Measurements from ENCODE around the gene BAG5. TPM values are rescaled to one million over a fixed set of nuclear protein-coding genes. Genes with fewer than 3 reads are reported as not detected.

Gene BAG5
- total RNA-seq, 1 experiment from 2014 or later = 27.0 TPM

- Histone ChIP-seq H3K9me3 (ENCODE audit: control insufficient read depth in 1 of 2, insufficient read depth in 1 of 2, low read depth in 1 of 2, low read length in 2 of 2) (no peaks in the 10 kb centered on the region), H2AFZ (ENCODE audit: low read depth, low read length, poor library complexity, severe bottlenecking) (no peak overlapping the region), H3K36me3 (ENCODE audit: control insufficient read depth in 1 of 2, insufficient read depth in 2 of 2, low read length in 2 of 2) (peaks cover 0 to 2% of the 10 kb centered on the region in 2 experiments; a peak in 1 of 4 replicates), H3K4me3 (replicated peaks in 1 of 2; ENCODE audit: low read depth in 1 of 2, low read length in 2 of 2) (no peak overlapping the region), H3K9me2 (ENCODE audit: insufficient read depth) (no peaks in the 10 kb centered on the region), H3K4me1 (ENCODE audit: control insufficient read depth in 1 of 2, insufficient read depth in 2 of 2, low read length in 2 of 2) (no peaks in the 10 kb centered on the region), H3K27me3 (ENCODE audit: insufficient read depth, low read length) (no peaks in the 10 kb centered on the region), H3K79me2 (ENCODE audit: insufficient read depth, low read length) (no peaks in the 10 kb centered on the region), H3K4me2 (ENCODE audit: low read length) (no peak overlapping the region), H3K9ac (ENCODE audit: low read length) (no peak overlapping the region), H4K20me1 (ENCODE audit: insufficient read depth) (no peaks in the 10 kb centered on the region), H3K27ac (ENCODE audit: low read depth, low read length) (no peak overlapping the region)
- DNase-seq (ENCODE audit: low read depth, low spot score) = no peak
- ChIA-PET RAD21 (ENCODE audit: low non-redundant PET in 1 of 2, low total read pairs in 2 of 2, uncharacterized antibody in 2 of 2, unreplicated experiment in 2 of 2) (no interaction called here), POLR2A (no interaction called here), CTCF (no interaction called here)
- no peak for ATAC-seq
- no TSS peak for BruUV-seq (replicated peaks)
- intact Hi-C loops (cut with micrococcal nuclease) = no loop called here
- no peak for TF ChIP-seq ZNF274 (IDR thresholded peaks at IDR 0.05; ENCODE audit: low read depth, low read length)
- no peak for TF ChIP-seq REST (IDR thresholded peaks at IDR 0.05; ENCODE audit: low read depth)
- TF ChIP-seq EGR1 (IDR thresholded peaks at IDR 0.05; ENCODE audit: low read depth) = no peak
- no peak for TF ChIP-seq SP1 (IDR thresholded peaks at IDR 0.05; ENCODE audit: low read depth)
- TF ChIP-seq CEBPB (IDR thresholded peaks at IDR 0.05; ENCODE audit: low read depth) = no peak
- TF ChIP-seq, protein P1, sequence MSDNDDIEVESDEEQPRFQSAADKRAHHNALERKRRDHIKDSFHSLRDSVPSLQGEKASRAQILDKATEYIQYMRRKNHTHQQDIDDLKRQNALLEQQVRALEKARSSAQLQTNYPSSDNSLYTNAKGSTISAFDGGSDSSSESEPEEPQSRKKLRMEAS (IDR thresholded peaks at IDR 0.05) = no peak
- TF ChIP-seq POLR2A (IDR thresholded peaks at IDR 0.05; ENCODE audit: borderline replicate concordance, extremely low read depth, insufficient read depth, insufficient read length) = no peak
- no peak for TF ChIP-seq EZH2 (IDR thresholded peaks at IDR 0.05)
- no peak for TF ChIP-seq EZH2phosphoT487 (IDR thresholded peaks at IDR 0.05; ENCODE audit: borderline replicate concordance)
- TF ChIP-seq YY1 (IDR thresholded peaks at IDR 0.05; ENCODE audit: extremely low read depth, insufficient replicate concordance, low read depth, low read length) = no peak
Measured at GRCh38 chr14:103584326-103584915, 22.0 kb upstream of the BAG5 start.
